Activated B cell treated with CpG ODN at 0.5 μM for 24 hours (primary cell): ENCODE data around the gene BANF1. TPM values are rescaled to one million over a fixed set of nuclear protein-coding genes. Genes with fewer than 3 reads are reported as not detected.

ENCODE experiments used
- ATAC-seq: fragments of 200-7000 bp; cut with Tn5 transposase; one replicate; pipeline ENCODE4 v1.10.0; 2021; ENCODE audit warnings: low read depth, mild to moderate bottlenecking, moderate library complexity
- CTCF ChIA-PET: fragments of 350-600 bp; sonication (Branson Sonifier 250); formaldehyde crosslinking; loops from one replicate; lab custom pipeline; 2021; ENCODE audit warnings: antibody characterized with exemption; lab: Charles Lee
- POLR2A ChIA-PET: fragments of 350-600 bp; sonication (Branson Sonifier 250); formaldehyde crosslinking; loops from one replicate; lab custom pipeline; 2021; ENCODE audit warnings: antibody characterized with exemption; lab: Charles Lee
- DNase-seq: peaks from one replicate; pipeline ENCODE4 v3.0.0; 2022
- H3K27ac Mint-ChIP-seq: one replicate; pipeline ENCODE4 v1.8.0; 2020; ENCODE audit warnings: mixed read lengths
- H3K27me3 Mint-ChIP-seq: one replicate; pipeline ENCODE4 v1.8.0; 2021; ENCODE audit warnings: mixed read lengths
- H3K36me3 Mint-ChIP-seq: one replicate; pipeline ENCODE4 v1.8.0; 2021; ENCODE audit warnings: low read depth, mixed read lengths
- H3K4me1 Mint-ChIP-seq: one replicate; pipeline ENCODE4 v1.8.0; 2021; ENCODE audit warnings: mixed read lengths
- H3K4me3 Mint-ChIP-seq: one replicate; pipeline ENCODE4 v1.8.0; 2020; ENCODE audit warnings: mild to moderate bottlenecking, mixed read lengths
- H3K9me3 Mint-ChIP-seq: one replicate; pipeline ENCODE4 v1.8.0; 2020; ENCODE audit warnings: mixed read lengths
- CTCF ChIP-seq: fragments of 200-600 bp; IDR thresholded peaks from one replicate; pipeline ENCODE4 v1.8.0; 2022; ENCODE audit warnings: antibody characterized with exemption, mild to moderate bottlenecking
- intact Hi-C: fragments of 100-400 bp; cut with micrococcal nuclease; formaldehyde crosslinking; loops from one replicate; pipeline ENCODE4 v1.15.1; 2024
- total RNA-seq: library from RNA; stranded (reverse); gene quantifications from 2 replicates; pipeline ENCODE4 v1.2.3, GENCODE V29; 2022

The BANF1 gene
- total RNA-seq, 1 donor from 2014 or later: 228 TPM

- Mint-ChIP-seq H3K4me3 (no peak overlapping the region), H3K36me3 (peaks cover 28% of the 10 kb centered on the region), H3K9me3 (no peaks in the 10 kb centered on the region), H3K27ac (no peak overlapping the region), H3K4me1 (no peaks in the 10 kb centered on the region), H3K27me3 (no peaks in the 10 kb centered on the region)
- ChIA-PET CTCF (no interaction called here), POLR2A (no interaction called here)
- intact Hi-C loops: no loop called here
- ATAC-seq: no peak
- TF ChIP-seq CTCF: no peak
- no peak for DNase-seq
These were observed 20.1 kb upstream of the BANF1 start for GRCh38 chr11:65981972-65982823.

- no peak for ATAC-seq
- no peak overlapping the region for H3K4me3 Mint-ChIP-seq
- peaks cover 22% of the 10 kb centered on the region for H3K36me3 Mint-ChIP-seq
- H3K27ac Mint-ChIP-seq: no peak overlapping the region
- H3K4me1 Mint-ChIP-seq: no peaks in the 10 kb centered on the region
- TF ChIP-seq CTCF: no peak
- DNase-seq: no peak
- ChIA-PET POLR2A (interaction anchor here (0.5 kb wide), 1 partner anchor 22 kb away, joined by 3 read pairs; no protein-coding TSS in a partner anchor), CTCF (no interaction called here)
- intact Hi-C loops: no loop called here
- no peaks in the 10 kb centered on the region for H3K27me3 Mint-ChIP-seq
- no peaks in the 10 kb centered on the region for H3K9me3 Mint-ChIP-seq
These were observed 19.3 kb upstream of the BANF1 start for GRCh38 chr11:65982824-65983588.

- intact Hi-C loops: no loop called here
- Mint-ChIP-seq H3K4me1 (no peaks in the 10 kb centered on the region), H3K27me3 (no peaks in the 10 kb centered on the region), H3K36me3 (peaks cover 17% of the 10 kb centered on the region), H3K9me3 (no peaks in the 10 kb centered on the region), H3K4me3 (no peak overlapping the region), H3K27ac (no peak overlapping the region)
- POLR2A ChIA-PET: interaction anchor here (0.5 kb wide), 1 partner anchor 22 kb away, joined by 3 read pairs; no protein-coding TSS in a partner anchor
- DNase-seq (no peak), ATAC-seq (no peak)
- CTCF ChIA-PET: interaction anchor here (2.2 kb wide), 1 partner anchor 99 kb away, joined by 13 read pairs; no protein-coding TSS in a partner anchor
- no peak for TF ChIP-seq CTCF
These were observed 18.7 kb upstream of the BANF1 start for GRCh38 chr11:65983589-65983987.

- POLR2A ChIA-PET: interaction anchor here (1.7 to 1.8 kb wide), 2 partner anchors 98 to 102 kb away, joined by 6 to 16 read pairs; partner anchors contain the start of genes CCDC85B and FIBP
- H3K27ac Mint-ChIP-seq: no peak overlapping the region
- no peak for TF ChIP-seq CTCF
- H3K27me3 Mint-ChIP-seq: no peaks in the 10 kb centered on the region
- DNase-seq: no peak
- intact Hi-C loops: no loop called here
- CTCF ChIA-PET: interaction anchor here (1.4 to 6.1 kb wide), 3 partner anchors 97 to 207 kb away, joined by 5 to 67 read pairs (median 11); partner anchors contain the start of gene CCDC85B
- no peak for ATAC-seq
- peaks cover 11% of the 10 kb centered on the region for H3K36me3 Mint-ChIP-seq
- no peaks in the 10 kb centered on the region for H3K9me3 Mint-ChIP-seq
- peaks cover 5% of the 10 kb centered on the region for H3K4me1 Mint-ChIP-seq
- H3K4me3 Mint-ChIP-seq: no peak overlapping the region
These were observed 15.0 kb upstream of the BANF1 start for GRCh38 chr11:65987336-65987735.
